RWPE1 (cell line): ENCODE data around the gene CPLX3.

Experiments
- CTCF ChIA-PET: fragments of 350-600 bp; sonication (Branson Sonifier 250); formaldehyde crosslinking; extraction: SDS; loops from one replicate; lab custom pipeline; 2021; lab: Yijun Ruan, JAX
- POLR2A ChIA-PET: fragments of 400-600 bp; formaldehyde crosslinking; extraction: SDS; loops from one replicate; lab custom pipeline; 2020; ENCODE audit warnings: antibody characterized with exemption; ENCODE audit not compliant: low non-redundant PET; lab: Yijun Ruan, JAX
- DNase-seq: peaks from one replicate; pipeline ENCODE4 v3.0.0; 2012; ENCODE audit warnings: low spot score
- H3K27ac ChIP-seq: fragments of 450-650 bp; 2 replicates; pipeline ENCODE4 v1.5.1; 2017
- CTCF ChIP-seq: fragments of 450-650 bp; conservative IDR thresholded peaks from 2 replicates; pipeline ENCODE4 v1.5.1; 2017; ENCODE audit warnings: low read depth, mild to moderate bottlenecking

CPLX3 gene

GRCh38 chr15:74873756-74874424 is 47.5 kb downstream of the CPLX3 start:
- peak overlapping the region; percentile 77 for H3K27ac ChIP-seq
- ChIA-PET POLR2A (no interaction called here), CTCF (no interaction called here)
- TF ChIP-seq CTCF: no peak
- no peak for DNase-seq

- ChIA-PET CTCF (no interaction called here), POLR2A (no interaction called here)
These were observed 51.8 kb downstream of the CPLX3 start for GRCh38 chr15:74878273-74878672.

More at GRCh38 chr15:74878273-74878672, 51.8 kb downstream of the CPLX3 start:
- DNase-seq: no peak
- no peak for TF ChIP-seq CTCF
- no peak overlapping the region for H3K27ac ChIP-seq
